ENCODE measurements around the gene BANP.

The BANP gene

DNA sequence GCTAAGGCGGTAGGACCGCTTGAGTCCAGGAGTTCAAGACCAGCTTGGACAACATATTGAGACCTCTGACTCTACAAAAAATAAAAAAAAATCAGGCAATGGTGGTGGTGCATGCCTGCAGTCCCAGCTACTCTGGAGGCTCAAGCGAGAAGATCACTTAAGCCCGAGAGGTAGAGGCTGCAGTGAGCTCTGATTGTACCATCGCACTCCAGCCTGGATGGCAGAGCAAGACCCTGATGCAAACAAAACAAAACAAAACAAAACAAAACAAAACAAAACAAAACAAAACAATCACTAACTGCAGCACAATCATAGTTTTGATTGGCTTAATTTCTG, 2.5 kb upstream of the BANP start:
- in situ Hi-C loops (cut with MboI; ENCODE audit: low sequenced_read_pairs), result no loop called here

DNA sequence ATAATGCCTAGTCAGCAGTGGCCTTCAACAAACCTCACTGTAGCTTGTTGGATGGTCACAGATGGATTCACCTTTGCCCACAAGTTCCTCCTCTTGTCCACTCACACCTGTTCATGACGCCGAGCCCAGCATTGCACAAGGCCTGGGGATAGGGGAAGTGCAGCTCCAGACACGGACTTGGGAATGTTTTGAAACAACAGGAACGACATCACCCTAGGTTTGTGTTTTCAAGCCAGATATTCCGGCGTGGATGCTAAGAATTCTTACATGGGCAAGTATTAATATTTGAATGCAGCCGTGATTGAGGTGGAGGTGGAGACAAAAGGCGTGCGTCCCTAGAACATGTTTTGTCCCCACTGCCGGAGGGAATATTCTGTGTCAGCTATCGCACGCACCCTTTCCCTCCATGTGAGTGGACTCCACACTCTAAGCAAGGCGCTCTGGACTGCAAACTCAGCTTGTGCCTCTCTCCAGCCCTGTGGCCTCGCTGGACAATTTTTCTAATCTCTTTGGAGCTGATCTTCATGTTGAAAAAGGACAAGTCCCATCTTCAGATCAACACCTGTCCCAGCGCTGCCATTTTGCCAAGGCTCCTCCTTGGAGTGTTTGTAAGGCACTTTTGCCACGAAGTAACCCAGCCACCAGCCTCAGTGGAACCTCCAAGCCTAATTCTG, 2.0 kb upstream of the BANP start:
- in situ Hi-C loops (cut with MboI; ENCODE audit: low sequenced_read_pairs), result no loop called here

DNA sequence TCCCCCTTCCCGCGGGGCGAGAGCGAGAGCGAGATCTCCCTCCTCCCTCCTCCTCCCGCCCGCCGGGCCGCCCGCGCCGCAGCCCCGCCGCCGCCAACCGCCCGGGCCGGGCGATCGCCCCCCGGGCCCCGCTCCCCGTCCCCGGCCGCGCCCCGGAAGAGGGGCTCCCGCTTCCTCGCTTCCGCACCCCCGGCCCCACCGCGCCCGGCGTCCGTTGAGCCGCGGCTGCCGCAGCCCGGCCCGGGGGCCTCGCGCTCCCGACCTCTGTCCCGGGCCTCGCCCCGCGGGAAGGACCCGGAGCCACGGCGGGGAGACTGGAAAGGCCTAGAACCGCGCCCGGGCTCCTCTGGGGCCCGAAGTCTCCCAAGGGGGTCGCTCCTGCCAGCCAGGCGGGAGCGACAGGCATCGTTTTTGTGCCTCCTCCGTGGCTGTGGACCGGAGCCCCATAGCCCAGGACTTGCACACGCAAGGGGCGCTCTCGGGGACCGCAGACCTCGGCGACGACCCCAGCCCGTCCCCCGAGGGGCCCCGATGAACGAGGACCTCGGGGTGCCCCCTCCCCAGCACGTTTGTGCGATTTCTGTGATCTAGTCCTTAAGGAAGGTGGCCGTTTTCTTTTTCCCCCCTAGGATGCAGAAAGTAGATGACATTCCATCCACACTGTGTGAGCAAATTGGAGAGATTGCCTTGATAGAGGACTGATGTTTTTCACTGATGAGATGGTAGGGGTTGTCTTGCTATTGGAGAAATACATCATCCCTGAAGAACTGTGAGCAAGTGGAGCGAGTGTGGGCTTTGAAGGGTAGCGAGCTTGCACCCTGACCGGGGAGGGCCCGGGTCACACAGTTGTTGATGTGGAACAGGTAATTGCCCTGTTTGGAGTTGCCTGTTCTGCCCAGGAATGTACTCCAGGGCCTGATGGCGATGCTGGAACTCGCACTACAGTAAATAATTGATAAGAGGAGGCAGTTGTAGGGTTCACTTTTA, 611 bp downstream of the BANP start:
- in situ Hi-C loops (cut with MboI; ENCODE audit: low sequenced_read_pairs), result no loop called here

DNA sequence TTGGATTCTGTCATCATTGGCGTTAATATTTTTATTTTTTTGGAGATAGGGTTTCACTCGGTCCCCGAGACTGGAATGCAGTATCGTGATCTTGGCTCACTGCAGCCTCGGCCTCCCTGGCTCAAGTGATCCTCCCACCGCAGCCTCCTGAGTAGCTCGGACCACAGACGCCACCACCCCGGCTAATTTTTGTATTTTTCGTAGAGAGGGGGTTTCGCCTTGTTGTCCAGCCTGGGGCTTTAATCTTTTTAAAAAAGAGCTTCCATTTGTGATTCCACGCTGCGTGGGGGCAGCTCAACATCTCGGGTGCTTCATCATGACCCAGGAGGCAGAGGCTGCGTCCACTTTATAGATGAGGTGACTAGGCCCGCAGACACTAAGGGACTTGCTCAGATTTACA, 1.5 kb downstream of the BANP start:
- in situ Hi-C loops (cut with MboI; ENCODE audit: low sequenced_read_pairs), result no loop called here

DNA sequence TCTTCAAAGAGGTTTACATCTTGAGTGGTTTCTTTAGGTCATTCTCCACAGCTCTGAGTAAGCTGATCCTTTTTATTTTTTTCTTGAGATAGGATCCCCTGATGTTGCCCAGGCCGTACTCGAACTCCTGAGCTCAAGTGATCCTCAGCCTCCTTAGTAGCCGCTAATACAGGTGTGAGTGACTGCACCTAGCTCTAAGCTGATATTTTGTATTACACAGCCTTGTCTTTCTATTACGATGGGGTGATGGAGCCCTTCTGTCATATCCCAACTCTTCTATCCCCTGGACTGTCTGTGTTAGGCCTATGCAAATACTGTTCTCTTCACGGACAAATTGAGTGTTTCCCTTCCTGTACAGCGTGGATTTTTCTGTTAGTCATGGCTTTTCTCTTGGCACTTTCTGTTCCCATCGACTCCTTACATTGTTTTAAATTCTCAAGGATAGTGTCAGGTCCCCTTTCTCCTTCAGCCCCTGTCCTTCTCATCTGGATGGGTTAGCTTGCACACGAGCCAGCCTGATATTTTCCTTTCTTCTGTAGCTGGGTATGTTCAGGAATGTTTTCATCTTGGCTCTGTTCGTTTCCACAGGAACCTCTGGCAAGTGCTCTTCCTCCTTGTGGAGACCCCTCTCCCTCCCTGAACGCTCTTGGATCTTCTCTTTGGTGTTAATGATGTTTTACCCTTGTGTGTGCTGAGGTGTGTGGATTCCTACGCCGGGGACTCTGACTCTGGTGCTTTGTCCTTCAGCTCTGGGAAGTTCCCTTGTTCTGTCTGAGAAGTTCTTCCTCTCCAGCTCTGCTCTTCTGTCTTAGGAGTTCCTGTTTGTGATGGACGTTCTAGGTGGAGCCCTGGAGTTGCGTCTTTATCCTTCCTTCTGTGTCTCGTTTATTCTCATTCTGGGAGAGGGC, 2.3 kb downstream of the BANP start:
- in situ Hi-C loops (cut with MboI; ENCODE audit: low sequenced_read_pairs), result no loop called here

DNA sequence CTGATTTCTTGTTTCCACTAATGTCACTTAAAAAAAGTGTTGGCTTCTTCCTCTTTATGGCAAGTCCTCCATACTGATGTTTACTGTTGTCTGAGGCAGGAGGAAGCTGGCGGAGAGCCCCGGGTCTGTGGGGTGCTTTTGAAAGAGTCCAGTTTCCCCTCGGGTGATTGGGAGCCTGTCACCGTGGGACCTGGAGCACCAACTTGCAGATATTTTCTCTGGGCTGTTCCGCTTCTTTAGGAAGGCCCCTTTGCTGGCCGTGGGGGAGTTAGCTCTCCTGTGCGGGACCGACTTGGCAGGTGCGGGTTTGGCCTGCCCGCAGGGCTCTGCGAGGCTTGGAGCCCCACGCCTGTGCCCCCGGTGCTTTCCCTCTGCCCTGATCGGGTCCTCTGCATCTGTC, 3.1 kb downstream of the BANP start:
- in situ Hi-C loops (cut with MboI; ENCODE audit: low sequenced_read_pairs), result no loop called here

DNA sequence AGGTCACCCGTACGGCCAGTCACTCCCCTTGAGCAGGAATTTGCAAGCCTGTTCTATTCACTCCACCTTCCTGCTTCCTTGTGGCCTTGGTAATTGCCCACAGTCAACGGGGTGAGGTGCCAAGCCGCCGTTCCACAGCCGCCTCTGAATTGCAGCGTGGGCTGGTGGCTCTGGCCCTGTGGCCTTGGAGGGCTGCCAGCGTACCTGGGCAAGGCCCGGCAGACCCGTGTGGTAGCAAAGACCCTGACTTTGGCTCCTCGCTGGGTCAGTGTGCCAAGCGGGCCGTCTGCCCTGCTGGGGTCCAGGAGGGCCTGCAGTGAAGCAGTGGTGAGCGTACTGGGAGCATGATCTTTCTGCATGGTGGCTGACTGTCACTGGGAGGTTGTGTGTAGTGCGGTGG, 3.6 kb downstream of the BANP start:
- in situ Hi-C loops (cut with MboI; ENCODE audit: low sequenced_read_pairs), result no loop called here

DNA sequence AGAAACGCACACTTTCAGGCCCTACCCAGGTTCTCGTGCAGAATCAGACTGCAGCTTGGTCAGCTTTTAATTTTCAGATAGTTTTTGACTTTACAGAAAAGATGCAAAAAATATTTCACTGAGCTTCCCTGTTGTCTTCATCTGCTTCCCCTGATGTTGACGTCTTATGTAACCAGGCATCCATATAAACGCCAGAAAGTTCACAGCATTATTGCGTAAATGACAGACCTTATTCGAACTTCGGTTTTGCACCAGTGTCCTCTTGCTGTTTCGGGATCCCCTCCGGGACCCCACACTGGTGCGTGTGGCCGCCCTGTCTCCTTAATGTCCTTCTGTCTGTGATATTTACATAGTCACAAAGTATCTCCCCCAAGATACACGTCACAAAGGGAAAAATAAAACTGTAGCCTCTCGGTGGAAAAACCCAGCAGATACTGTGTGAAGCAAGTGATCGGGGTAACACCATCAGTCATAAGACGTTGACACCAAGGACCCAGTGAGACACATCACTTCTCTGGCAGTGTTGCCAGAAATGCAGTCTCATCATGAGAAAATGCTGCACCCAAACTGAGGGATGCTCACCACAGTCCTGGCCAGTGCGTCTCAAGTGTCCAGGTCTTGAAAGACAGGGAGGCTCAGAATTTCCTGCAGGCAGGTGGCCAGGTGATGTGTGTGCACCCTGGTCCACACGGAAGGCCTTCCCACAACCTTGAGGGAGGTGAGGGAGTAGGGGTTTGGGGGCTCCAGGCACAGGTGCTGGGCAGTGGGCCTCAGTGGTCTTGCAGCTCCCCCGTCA, 4.3 kb downstream of the BANP start:
- in situ Hi-C loops (cut with MboI; ENCODE audit: low sequenced_read_pairs), result no loop called here

DNA sequence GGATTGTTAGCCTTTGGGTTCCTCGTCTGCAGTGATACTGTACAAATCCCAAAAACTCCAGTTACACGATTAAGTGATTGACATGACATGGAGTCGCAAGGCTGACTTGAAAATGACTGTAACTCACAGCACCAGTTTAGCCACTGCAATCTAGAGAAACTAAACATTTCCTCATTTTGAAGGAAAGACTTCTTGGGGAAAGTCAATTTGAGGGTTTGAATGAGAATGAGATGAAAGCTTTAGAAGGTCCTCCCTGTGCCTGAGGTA, 4.8 kb downstream of the BANP start:
- in situ Hi-C loops (cut with MboI; ENCODE audit: low sequenced_read_pairs), result no loop called here

DNA sequence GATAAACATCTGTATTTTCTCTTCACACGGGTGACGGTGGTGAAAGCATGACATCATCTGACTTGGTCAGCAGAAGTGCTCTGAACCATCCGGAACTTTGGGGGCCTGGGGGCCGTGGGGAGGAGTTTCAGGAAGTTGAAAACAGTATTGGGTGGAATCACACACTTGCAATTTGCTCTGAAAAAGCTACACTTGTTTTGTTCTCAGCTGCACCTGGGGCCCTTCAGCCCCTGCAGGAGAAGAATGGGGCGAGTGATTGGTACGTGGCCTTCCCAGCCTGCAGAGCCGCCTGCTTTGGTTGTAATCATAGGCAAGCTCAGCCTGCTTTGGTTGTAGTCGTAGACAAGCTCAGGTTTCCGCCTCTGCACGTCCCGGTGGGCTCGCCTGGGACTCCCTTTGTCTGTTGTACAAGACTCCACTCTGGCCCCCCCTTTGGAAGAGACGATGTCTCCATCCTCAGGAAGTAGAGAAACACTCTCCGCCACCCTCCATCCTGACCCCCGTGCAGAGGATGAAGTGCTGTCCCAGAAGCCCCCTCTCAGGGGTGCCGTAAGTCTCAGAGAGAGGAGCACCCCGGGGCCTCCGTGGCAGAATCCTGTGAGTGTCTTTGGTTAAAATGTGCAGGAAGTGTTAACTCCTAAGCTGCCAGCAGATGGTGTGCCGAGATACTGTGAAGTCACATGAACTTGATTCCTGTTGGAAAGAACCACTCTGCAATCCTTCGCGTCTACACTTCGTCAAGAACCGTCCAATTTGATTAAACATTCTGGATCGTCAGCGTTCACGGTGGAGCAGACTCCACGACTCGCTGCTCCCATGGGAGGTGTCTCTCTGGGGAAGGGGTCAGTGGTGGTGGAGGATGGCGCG, 5.4 kb downstream of the BANP start:
- in situ Hi-C loops (cut with MboI; ENCODE audit: low sequenced_read_pairs), result no loop called here

DNA sequence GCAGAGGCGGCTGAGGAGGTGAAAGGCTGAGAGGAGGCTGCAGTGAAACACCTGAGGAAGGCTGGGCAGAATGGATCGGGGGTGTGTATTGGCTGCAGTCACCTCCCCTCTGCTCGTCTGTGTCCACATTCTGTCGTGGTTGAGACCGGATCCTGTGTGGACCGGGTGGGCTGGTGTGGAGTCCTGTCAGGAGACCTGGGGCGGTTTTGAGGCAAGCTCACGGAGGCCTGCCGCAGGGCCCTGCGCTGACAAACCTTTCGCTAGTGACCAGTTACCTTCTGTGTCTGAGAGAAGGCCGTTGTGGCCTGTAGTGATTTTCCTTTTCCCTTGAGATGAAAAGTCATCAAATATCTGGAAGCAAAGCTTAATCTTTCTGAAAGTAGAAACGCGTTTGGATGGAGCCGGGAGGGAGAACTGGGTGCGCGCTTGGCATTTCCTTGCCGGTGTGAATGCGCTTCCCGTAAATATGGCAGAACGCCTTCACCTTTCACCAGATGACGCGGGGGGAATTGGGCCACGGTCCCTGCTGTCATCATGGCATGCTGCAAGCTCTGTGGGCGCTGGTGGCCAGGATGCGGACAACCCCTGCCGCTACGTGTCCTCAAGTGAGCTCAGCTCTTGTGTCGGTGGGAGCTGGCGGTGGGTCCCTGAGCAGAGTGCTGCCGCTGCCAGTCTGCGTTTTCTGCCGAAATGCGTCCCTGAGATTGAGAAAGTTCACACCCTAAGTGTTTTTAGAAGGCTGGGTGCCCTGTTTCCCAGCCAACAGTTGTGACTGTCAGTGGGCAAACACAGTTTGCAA, 6.3 kb downstream of the BANP start:
- in situ Hi-C loops (cut with MboI; ENCODE audit: low sequenced_read_pairs), result no loop called here

DNA sequence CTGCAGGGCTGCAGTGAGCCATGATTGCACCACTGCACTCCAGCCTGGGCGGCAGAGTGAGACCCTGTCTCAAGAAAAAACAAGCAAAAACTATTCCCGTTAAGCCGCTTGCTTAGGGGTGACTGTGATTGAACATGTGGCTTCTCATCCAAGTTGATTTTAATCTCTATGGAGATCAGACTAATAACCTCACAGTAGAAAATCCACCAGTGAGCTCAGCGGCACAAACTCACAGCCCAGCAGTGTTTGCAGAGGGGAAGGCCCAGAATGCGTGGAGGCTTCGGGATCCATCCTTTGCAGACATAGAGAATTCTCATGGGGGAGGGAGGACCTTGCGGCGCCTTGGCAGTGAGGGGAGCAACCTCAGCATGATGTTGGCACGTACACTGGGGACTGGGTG, 7.4 kb downstream of the BANP start:
- in situ Hi-C loops (cut with MboI; ENCODE audit: low sequenced_read_pairs), result no loop called here

DNA sequence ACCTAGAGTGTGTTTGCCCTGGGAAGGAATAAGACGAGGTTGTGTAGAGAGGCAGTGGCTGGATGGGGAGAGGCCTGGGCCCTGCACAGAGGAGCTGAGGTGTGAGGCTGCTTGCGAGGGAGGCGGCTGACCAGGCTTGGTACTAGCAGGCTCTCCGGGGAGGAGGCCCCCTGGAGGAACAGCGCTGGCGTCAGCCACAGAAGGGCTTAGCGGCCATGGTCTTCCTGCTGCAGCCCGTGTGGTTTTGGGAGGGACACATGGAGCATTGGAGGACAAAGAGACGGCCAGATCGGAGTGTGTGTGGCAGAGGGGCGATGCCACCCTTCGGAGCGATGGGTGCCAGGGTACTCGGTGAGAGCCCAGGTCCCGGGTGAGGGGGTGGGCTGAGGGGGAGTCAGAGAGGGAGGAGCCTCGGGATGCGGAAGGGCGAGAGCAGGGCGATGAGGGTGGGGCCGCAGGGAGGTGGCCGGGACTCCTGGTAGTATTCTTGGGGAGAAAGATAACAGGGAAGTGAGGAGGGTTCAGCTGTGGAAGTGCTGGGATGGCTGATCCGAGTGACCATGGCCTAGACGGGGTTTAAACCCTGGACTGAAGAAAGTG, 8.3 kb downstream of the BANP start:
- in situ Hi-C loops (cut with MboI; ENCODE audit: low sequenced_read_pairs), result no loop called here

DNA sequence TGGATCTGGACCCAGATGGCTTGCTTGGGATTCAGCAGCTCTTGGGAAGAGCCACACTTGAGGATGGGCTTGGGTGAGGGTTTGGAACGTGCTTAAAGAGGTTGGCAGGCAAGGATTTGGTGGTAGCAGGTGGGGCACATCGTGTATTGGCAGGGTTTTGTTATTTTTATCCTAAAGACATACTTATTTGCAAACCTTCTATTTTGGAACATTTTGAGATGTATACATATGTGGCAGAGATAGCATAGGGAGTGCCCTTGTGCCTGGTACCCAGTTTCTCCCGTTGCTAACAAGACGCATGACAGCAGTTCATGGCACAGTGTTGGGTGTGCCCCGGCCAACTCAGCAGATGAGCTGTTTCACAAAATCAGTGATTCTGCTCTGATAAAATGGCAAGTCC, 9.1 kb downstream of the BANP start:
- in situ Hi-C loops (cut with MboI; ENCODE audit: low sequenced_read_pairs), result no loop called here

DNA sequence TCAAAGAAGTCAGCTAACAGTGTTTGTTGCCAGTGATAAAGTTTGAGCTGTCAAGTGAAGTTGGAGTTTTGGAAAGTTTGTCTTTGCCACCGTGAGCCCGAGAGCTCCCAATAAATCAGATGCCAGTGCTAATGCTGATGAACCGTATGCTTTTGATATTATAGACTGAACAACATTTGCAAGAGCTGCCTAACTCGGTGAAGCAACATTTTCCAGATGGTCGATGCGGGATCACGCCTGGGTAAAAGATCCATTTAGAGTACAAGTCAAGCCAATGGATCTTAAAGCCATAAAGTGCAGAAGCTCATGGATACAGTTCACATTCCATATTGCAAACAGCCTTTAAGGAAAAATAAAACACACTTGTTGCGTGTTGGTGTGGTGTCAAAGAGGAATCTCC, 9.6 kb downstream of the BANP start:
- in situ Hi-C loops (cut with MboI; ENCODE audit: low sequenced_read_pairs), result no loop called here

DNA sequence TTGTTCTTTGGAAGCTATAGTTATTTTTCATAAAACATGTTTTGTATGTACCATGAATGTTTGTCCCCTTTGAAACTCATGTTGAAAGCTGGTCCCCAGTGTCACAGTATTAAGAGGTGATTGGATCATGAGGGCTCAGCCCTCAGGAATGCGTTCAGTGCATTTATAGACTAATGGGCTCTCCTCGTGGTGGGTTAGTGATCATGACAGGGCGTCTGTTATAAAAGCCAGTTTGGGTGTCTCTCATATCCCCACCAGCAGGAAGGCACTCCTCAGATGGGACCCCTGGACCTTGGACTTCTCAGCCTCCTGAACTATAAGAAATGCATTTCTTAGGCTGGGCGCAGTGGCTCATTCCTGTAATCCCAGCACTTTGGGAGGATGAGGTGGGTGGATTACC, 10.4 kb downstream of the BANP start:
- in situ Hi-C loops (cut with MboI; ENCODE audit: low sequenced_read_pairs), result no loop called here

DNA sequence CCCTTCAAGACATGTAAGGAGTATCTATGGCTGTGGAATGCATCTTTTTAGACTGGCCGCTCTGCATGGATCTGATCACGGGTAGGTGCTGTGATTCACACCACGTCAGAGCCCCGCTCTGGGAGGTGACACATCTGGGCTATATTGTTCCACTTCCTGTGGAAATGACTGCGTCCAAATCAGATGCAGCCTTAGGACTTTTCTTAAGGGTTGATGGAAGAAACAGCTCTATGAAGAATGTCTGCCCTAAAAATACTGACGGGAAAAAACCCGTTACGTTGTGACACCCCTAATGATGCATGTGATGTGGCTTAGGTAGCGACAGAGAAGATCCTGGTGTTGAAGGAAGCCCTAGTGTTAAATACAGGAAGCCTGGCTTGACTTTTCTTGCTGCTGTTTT, 12.2 kb downstream of the BANP start:
- in situ Hi-C loops (cut with MboI; ENCODE audit: low sequenced_read_pairs), result no loop called here

DNA sequence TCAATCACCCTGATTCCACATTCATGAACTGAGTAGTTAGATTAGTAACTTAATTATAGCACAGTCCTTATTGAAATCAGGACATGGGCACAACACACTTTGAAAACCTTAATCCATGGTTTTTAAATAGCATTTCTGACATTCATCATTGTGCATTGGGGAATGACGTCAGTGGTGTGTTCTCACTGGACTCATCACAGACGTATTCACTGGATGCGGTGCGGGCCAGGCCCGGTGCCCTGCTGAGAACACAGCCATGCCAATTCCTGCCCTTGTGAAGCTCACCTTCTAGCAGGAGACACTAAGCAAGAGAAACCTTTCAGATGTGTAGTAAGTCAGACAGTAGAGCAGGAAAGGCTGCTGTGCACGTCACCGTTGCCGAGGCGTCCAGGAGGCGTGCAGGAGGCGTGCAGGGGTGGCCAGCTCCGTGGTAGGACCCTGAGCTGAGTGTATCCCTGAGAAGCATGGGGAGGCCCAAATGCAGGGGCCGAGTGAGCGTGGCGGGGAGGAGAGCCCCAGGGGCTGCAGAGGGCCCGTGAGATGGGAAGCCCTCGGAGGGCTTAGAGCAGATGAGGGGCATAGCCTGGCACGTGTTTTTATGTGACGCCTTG, 12.9 kb downstream of the BANP start:
- in situ Hi-C loops (cut with MboI; ENCODE audit: low sequenced_read_pairs), result no loop called here

Measured in HL-60/S4 treated with phorbol 12-myristate 13-acetate at 8.2 ng/mL for 4 days and 3 days (cell line).